HG03159 (cell line): ENCODE results near the gene MAP3K5.
"Not testable (repeated sequence)": the region's sequence is repeated elsewhere in the genome, so short reads cannot be mapped to it uniquely, and the experiment has no call there.

Experiments used
- ATAC-seq: cut with Tn5 transposase; IDR thresholded peaks from one replicate; pipeline ENCODE4 v1.9.1; 2021; ENCODE audit warnings: mild to moderate bottlenecking, moderate library complexity; ENCODE audit not compliant: unreplicated experiment

The MAP3K5 gene

GRCh38 chr6:136792410-136793262 lies at the start of gene MAP3K5:
Gene MAP3K5 (minus strand): TSS chr6:136792477. CDS start chr6:136792157, 320 bp downstream.
- peak; percentile 64 for ATAC-seq

- no peak for ATAC-seq
Observed at GRCh38 chr6:136840276-136841001, 48.2 kb upstream of the MAP3K5 start.

- ATAC-seq = no peak
Observed at GRCh38 chr6:136831873-136832562, 39.7 kb upstream of the MAP3K5 start.

GRCh38 chr6:136826216-136826615 lies 33.9 kb upstream of the MAP3K5 start:
- no peak for ATAC-seq

- ATAC-seq = no peak
Observed at GRCh38 chr6:136823128-136823660, 30.9 kb upstream of the MAP3K5 start.

GRCh38 chr6:136822376-136823127 lies 30.3 kb upstream of the MAP3K5 start, which contains the start of gene PEX7:
Gene PEX7 (plus strand): TSS chr6:136822592. CDS start chr6:136822666, 74 bp downstream.
- ATAC-seq = peak; percentile 97

GRCh38 chr6:136822046-136822375 lies 29.7 kb upstream of the MAP3K5 start:
- ATAC-seq = no peak

- no peak for ATAC-seq
Observed at GRCh38 chr6:136820561-136820960, 28.3 kb upstream of the MAP3K5 start.

GRCh38 chr6:136816656-136817055 lies 24.4 kb upstream of the MAP3K5 start:
- no peak for ATAC-seq

GRCh38 chr6:136815608-136816007 lies 23.3 kb upstream of the MAP3K5 start:
- ATAC-seq = not testable (repeated sequence)

GRCh38 chr6:136812174-136812573 lies 19.9 kb upstream of the MAP3K5 start:
- ATAC-seq = no peak

- no peak for ATAC-seq
Observed at GRCh38 chr6:136811272-136811671, 19.0 kb upstream of the MAP3K5 start.

GRCh38 chr6:136809091-136809860 lies 17.0 kb upstream of the MAP3K5 start:
- no peak for ATAC-seq

GRCh38 chr6:136803608-136804007 lies 11.3 kb upstream of the MAP3K5 start:
- ATAC-seq = no peak

- ATAC-seq = no peak
Observed at GRCh38 chr6:136801581-136801980, 9.3 kb upstream of the MAP3K5 start.

- no peak for ATAC-seq
Observed at GRCh38 chr6:136798044-136798443, 5.8 kb upstream of the MAP3K5 start.

GRCh38 chr6:136795996-136796395 lies 3.7 kb upstream of the MAP3K5 start:
- ATAC-seq = no peak

- no peak for ATAC-seq
Observed at GRCh38 chr6:136795386-136795785, 3.1 kb upstream of the MAP3K5 start.

- ATAC-seq = no peak
Observed at GRCh38 chr6:136793363-136793762, 1.1 kb upstream of the MAP3K5 start.

- ATAC-seq = no peak
Observed at GRCh38 chr6:136792095-136792409, 225 bp downstream of the MAP3K5 start.
